K562 (cell line): ENCODE measurements around the gene BIRC5. TPM values are rescaled to one million over a fixed set of nuclear protein-coding genes. Genes with fewer than 3 reads are reported as not detected.
A peak's percentile ranks its signal among the peaks of the same experiment; 100 is the strongest.

ENCODE experiments used
- CC2D1A ChIP-seq: fragments of 450-650 bp; IDR thresholded peaks from 2 replicates; pipeline ENCODE4 v1.6.1; 2017; ENCODE audit warnings: mild to moderate bottlenecking
- FOXK2 ChIP-seq, 2 experiments: fragments of 450-650 bp; IDR thresholded peaks in 1 of 2; conservative IDR thresholded peaks in 1 of 2; 2 replicates each; pipeline ENCODE4 v1.6.1; 2016; ENCODE audit warnings: low read depth in 2 of 2, mild to moderate bottlenecking in 1 of 2
- GABPB2 ChIP-seq: fragments of 250-450 bp; sonication (Bioruptor Pico); conservative IDR thresholded peaks from 2 replicates; pipeline ENCODE4 v1.5.1; 2021; ENCODE audit warnings: mild to moderate bottlenecking
- IFI16 ChIP-seq: fragments of 250-450 bp; sonication (Bioruptor Pico); IDR thresholded peaks from 2 replicates; pipeline ENCODE4 v2.1.2; 2022; ENCODE audit warnings: mild to moderate bottlenecking, inconsistent platforms
- ILK ChIP-seq: fragments of 450-650 bp; IDR thresholded peaks from 2 replicates; pipeline ENCODE4 v1.6.1; 2016; ENCODE audit warnings: missing genetic modification characterization, low read depth, mild to moderate bottlenecking, missing compliant biosample characterization, moderate library complexity, borderline replicate concordance
- NFE2L1 ChIP-seq: fragments of 450-650 bp; IDR thresholded peaks from 2 replicates; pipeline ENCODE4 v1.6.1; 2016; ENCODE audit warnings: missing genetic modification characterization, low read depth, mild to moderate bottlenecking, missing compliant biosample characterization, moderate library complexity, borderline replicate concordance
- NFIX ChIP-seq: fragments of 250-450 bp; sonication (Bioruptor Pico); IDR thresholded peaks from 2 replicates; pipeline ENCODE4 v1.4.0; 2020; ENCODE audit warnings: low read depth, mild to moderate bottlenecking, moderate library complexity
- NFXL1 ChIP-seq: fragments of 450-650 bp; formaldehyde crosslinking; IDR thresholded peaks from 2 replicates; pipeline ENCODE4 v1.4.0; 2021; ENCODE audit warnings: mild to moderate bottlenecking
- NUFIP1 ChIP-seq: fragments of 450-650 bp; IDR thresholded peaks from 2 replicates; pipeline ENCODE4 v1.6.1; 2018; ENCODE audit not compliant: partially characterized antibody
- PRPF4 ChIP-seq: fragments of 200-400 bp; formaldehyde crosslinking; IDR thresholded peaks from one replicate; pipeline ENCODE4 v1.6.1; 2017; ENCODE audit warnings: low read length, low read depth, mild to moderate bottlenecking; ENCODE audit not compliant: insufficient read depth, poor library complexity, severe bottlenecking
- SUPT5H ChIP-seq: fragments of 450-650 bp; IDR thresholded peaks from 2 replicates; pipeline ENCODE4 v1.6.1; 2016
- XRCC5 ChIP-seq: fragments of 200-400 bp; formaldehyde crosslinking; IDR thresholded peaks from 2 replicates; pipeline ENCODE4 v1.6.1; 2017; ENCODE audit warnings: low read depth, mild to moderate bottlenecking, low read length
- ZNF146 ChIP-seq: IDR thresholded peaks from one replicate; pipeline ENCODE4 v1.6.1; 2018; ENCODE audit warnings: missing compliant biosample characterization; ENCODE audit not compliant: unreplicated experiment
- ZNF232 ChIP-seq: sonication (generic); formaldehyde crosslinking; IDR thresholded peaks from 2 replicates; pipeline ENCODE4 v1.8.0; 2022; ENCODE audit warnings: mild to moderate bottlenecking, missing genetic modification reagents
- ZNF384 ChIP-seq: IDR thresholded peaks from 2 replicates; pipeline ENCODE4 v1.6.1; 2012; ENCODE audit warnings: low read depth, low read length, improper control_type of control experiment
- polyA plus RNA-seq, 8 experiments: library from polyadenylated mRNA; depleted of rRNA in 4 of 8; stranded (reverse) in 5 of 8; unstranded in 3 of 8; fragments of >200 nt; fragmentation: Nextera tagmentation in 2 of 8; fragmentation: Illumina TruSeq in 1 of 8; extraction: Ambion mirVana in 2 of 8; extraction: Trizol in 1 of 8; gene quantifications; 2 replicates each; pipeline versions ENCODE4 v1.2.1 to v1.2.3, GENCODE V29; 2011 to 2014; ENCODE audit warnings: inconsistent platforms in 1 of 8, missing spikeins in 1 of 8
- total RNA-seq, 7 experiments: library from RNA; depleted of rRNA in 6 of 7; stranded (reverse); fragments of >200 nt in 6 of 7; fragmentation: Illumina TruSeq in 2 of 7; extraction: Trizol in 2 of 7; gene quantifications; 2 replicates each; pipeline versions ENCODE4 v1.2.1 to v1.2.3, GENCODE V29; 2011 to 2021; ENCODE audit warnings: low replicate concordance in 1 of 7
- TF ChIP-seq, protein P1 (sequence below), 2 experiments: fragments of 450-650 bp in 1 of 2; sonication (generic) in 1 of 2; formaldehyde crosslinking in 1 of 2; IDR thresholded peaks; 2 replicates each; pipeline versions ENCODE4 v1.7.1 to v1.9.0; 2016 to 2022; ENCODE audit warnings: inconsistent platforms in 1 of 2, mild to moderate bottlenecking in 1 of 2, missing genetic modification reagents in 1 of 2
- TF ChIP-seq, protein P2 (sequence below): fragments of 250-450 bp; sonication (Bioruptor Pico); IDR thresholded peaks from 2 replicates; pipeline ENCODE4 v1.8.0; 2021; ENCODE audit warnings: borderline replicate concordance, mild to moderate bottlenecking, moderate library complexity; ENCODE audit not compliant: poor library complexity, severe bottlenecking

The BIRC5 gene
- total and polyA plus RNA-seq, 9 of the 15 experiments (the other 6 are each of a cell fraction or from before 2014, with no cell fraction given): 64.4 to 140 (median 101) TPM

GRCh38 chr17:78272181-78272913, 58.3 kb downstream of the BIRC5 start (continued):
- TF ChIP-seq, protein P1, sequence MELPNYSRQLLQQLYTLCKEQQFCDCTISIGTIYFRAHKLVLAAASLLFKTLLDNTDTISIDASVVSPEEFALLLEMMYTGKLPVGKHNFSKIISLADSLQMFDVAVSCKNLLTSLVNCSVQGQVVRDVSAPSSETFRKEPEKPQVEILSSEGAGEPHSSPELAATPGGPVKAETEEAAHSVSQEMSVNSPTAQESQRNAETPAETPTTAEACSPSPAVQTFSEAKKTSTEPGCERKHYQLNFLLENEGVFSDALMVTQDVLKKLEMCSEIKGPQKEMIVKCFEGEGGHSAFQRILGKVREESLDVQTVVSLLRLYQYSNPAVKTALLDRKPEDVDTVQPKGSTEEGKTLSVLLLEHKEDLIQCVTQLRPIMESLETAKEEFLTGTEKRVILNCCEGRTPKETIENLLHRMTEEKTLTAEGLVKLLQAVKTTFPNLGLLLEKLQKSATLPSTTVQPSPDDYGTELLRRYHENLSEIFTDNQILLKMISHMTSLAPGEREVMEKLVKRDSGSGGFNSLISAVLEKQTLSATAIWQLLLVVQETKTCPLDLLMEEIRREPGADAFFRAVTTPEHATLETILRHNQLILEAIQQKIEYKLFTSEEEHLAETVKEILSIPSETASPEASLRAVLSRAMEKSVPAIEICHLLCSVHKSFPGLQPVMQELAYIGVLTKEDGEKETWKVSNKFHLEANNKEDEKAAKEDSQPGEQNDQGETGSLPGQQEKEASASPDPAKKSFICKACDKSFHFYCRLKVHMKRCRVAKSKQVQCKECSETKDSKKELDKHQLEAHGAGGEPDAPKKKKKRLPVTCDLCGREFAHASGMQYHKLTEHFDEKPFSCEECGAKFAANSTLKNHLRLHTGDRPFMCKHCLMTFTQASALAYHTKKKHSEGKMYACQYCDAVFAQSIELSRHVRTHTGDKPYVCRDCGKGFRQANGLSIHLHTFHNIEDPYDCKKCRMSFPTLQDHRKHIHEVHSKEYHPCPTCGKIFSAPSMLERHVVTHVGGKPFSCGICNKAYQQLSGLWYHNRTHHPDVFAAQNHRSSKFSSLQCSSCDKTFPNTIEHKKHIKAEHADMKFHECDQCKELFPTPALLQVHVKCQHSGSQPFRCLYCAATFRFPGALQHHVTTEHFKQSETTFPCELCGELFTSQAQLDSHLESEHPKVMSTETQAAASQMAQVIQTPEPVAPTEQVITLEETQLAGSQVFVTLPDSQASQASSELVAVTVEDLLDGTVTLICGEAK (IDR thresholded peaks at IDR 0.05): no peak
- TF ChIP-seq, protein P1 (CRISPR knock-in tag; IDR thresholded peaks at IDR 0.05): no peak
- TF ChIP-seq ZNF384 (no peak), ZNF146 (no peak), NFE2L1 (tag) (peak; percentile 73), XRCC5 (no peak), NFXL1 (CRISPR knock-in tag) (peak; percentile 98), ZNF232 (CRISPR knock-in tag) (no peak), NFIX (CRISPR knock-in tag) (peak; percentile 93), FOXK2 (conservative IDR thresholded peaks at IDR 0.05 in 1 of 2, IDR thresholded peaks at IDR 0.05 in 1 of 2; ENCODE audit: low read depth in 2 of 2) (peak; percentile 78 to 79), GABPB2 (CRISPR knock-in tag) (peak; percentile 94), IFI16 (CRISPR knock-in tag) (peak; percentile 99), PRPF4 (no peak), ILK (peak; percentile 98), SUPT5H (no peak), NUFIP1 (peak; percentile 96), CC2D1A (peak; percentile 78; the same call in 1 of the 2 replicates)
- TF ChIP-seq, protein P2, sequence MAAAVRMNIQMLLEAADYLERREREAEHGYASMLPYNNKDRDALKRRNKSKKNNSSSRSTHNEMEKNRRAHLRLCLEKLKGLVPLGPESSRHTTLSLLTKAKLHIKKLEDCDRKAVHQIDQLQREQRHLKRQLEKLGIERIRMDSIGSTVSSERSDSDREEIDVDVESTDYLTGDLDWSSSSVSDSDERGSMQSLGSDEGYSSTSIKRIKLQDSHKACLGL: peak; percentile 95
